ENCODE data around the gene ASAP3.

DNA sequence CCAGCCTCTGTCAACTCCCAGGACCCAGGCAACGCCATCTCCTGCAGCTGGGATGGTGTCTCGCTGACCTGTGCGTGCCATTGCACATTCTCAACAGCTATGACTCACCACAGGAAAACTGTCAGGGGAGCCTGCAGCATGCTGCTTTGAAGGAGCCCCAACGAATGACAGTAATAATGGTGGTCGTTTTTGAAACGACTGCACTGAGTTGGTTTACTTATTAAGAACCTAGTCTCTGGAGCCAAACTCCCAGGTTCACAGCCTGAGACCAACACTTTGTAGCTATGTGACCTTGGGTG is 81.0 kb downstream of the ASAP3 start:
- TF ChIP-seq CTCF (IDR thresholded peaks at IDR 0.05) (no peak), POLR2AphosphoS5 (IDR thresholded peaks at IDR 0.05; ENCODE audit: low read depth, low read length) (no peak)

Measured in Panc1 (cell line).